ENCODE data around the gene CABP2. TPM values are rescaled to one million over a fixed set of nuclear protein-coding genes. Genes with fewer than 3 reads are reported as not detected.
"Not testable (repeated sequence)": the region's sequence is repeated elsewhere in the genome, so short reads cannot be mapped to it uniquely, and the experiment has no call there.

CABP2 gene
- total RNA-seq, result under 1 TPM in 1 of 8 experiments, not detected in 7; 0.71 TPM

DNA sequence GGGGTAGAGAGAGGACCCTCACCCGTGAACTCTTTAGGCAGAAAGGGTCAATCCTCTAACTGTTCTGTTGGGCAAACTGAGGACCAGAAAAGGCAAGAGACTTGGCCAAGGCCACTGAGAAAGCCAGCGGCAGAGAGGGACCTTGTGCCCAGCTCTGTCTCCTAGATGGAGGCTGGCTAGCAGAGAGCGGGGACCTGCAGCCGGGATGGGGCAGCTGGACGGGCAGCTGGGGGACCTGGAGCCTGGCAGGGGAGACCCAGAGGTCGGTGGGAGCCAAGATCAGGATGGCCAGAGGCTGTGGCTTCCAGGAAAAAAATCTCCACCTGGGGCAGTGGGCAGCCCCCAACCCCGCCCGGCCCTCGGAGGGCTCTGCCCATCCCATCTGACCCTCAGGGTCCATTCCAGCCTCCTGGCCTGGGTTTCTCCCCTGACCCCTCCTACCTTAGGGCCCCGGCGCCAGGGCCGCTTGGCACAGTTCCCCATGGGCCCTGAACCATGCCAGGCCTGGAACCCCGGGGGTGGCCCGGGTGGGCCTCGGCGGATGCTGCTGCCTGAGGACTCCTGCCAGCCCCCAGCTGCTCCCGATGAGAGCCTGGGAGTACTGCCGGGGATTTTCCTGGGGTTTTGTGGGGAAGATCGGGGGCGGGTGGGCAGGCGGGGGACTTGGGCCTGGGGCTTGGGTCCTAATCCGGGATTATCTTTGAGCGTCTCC lies at the start of gene CABP2:
CABP2 (minus strand) TSS at position 603 of the 712 bp plus-strand sequence; CDS start at position 483, 120 bp downstream.
- 20 to 90% (median 90%) methylated on average over 1 to 2 of the region's 23 CpGs; no CpG with 5 or more reads in 7 of the 10 experiments for WGBS, 10 experiments
- no peak within 1 kb of the TSS for H3K4me3 ChIP-seq
- peak within 1 kb of the TSS in 1 of 2 donors; percentile 12 for H3K27ac ChIP-seq
- peaks cover 7 to 19% of the 10 kb centered on the region in 2 donors for H3K4me1 ChIP-seq (replicated peaks in 1 of 2)
- ATAC-seq (replicated peaks in 6 of 8), result no peak
- in situ Hi-C loops (cut with MboI; ENCODE audit: low pct_unique_long_range_greater_than_20kb in 2 of 9, low sequenced_read_pairs in 9 of 9, unreplicated experiment in 9 of 9), result no loop called here

DNA sequence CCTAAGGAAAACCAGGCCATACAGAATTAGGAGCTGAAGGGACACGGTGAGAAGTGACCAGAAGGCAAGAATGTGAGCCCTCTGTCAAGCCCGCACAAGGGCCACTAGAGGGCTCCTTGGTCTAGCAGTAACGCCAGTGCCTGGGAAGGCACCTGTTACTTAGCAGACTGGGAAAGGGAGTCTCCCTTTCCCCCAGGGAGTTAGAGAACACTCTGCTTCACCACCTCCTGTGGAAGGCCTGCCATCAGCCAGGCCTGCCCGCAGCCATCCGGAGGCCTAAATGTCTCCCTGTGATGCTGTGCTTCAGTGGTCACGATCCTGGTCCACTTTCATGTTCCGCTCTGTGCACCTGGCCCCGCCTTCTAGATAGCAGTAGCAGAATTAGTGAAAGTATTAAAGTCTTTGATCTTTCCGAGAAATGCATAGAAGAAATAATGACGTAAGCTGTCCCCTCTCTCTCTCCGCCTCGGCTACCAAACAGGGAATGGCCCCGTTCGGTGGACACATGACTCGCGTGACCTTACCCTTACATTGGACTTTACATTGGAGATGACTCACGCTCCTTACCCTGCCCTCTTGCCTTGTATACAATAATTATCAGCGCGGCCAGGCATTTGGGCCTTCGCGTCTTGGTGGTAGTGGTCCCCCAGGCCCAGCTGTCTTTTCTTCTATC lies 49.6 kb upstream of the CABP2 start:
- peak in 6 of 8 experiments; percentile 33 to 75 (median 47) for ATAC-seq (replicated peaks in 6 of 8)
- 40 to 100% (median 70%) methylated on average over 1 to 18 of the region's 21 CpGs for WGBS, 10 experiments

GRCh38 chr11:67572305-67572704 lies 49.1 kb upstream of the CABP2 start:
- 0 to 90% (median 26%) methylated on average over 1 to 5 of the region's 5 CpGs; no CpG with 5 or more reads in 1 of the 10 experiments for WGBS, 10 experiments
- Histone ChIP-seq H3K27ac (no peak overlapping the region), H3K4me3 (no peak overlapping the region), H3K4me1 (replicated peaks in 1 of 2) (no peaks in the 10 kb centered on the region)
- in situ Hi-C loops (cut with MboI; ENCODE audit: low pct_unique_long_range_greater_than_20kb in 2 of 9, low sequenced_read_pairs in 9 of 9, unreplicated experiment in 9 of 9), result no loop called here
- ATAC-seq (replicated peaks in 6 of 8), result no peak

More for the DNA sequence above, 49.6 kb upstream of the CABP2 start:
- Histone ChIP-seq H3K27ac (no peak overlapping the region), H3K4me1 (replicated peaks in 1 of 2) (no peaks in the 10 kb centered on the region), H3K4me3 (no peak overlapping the region)
- in situ Hi-C loops (cut with MboI; ENCODE audit: low pct_unique_long_range_greater_than_20kb in 2 of 9, low sequenced_read_pairs in 9 of 9, unreplicated experiment in 9 of 9), result no loop called here

- H3K27ac ChIP-seq, result no peak overlapping the region
- H3K4me1 ChIP-seq (replicated peaks in 1 of 2), result no peaks in the 10 kb centered on the region
- in situ Hi-C loops (cut with MboI; ENCODE audit: low pct_unique_long_range_greater_than_20kb in 2 of 9, low sequenced_read_pairs in 9 of 9, unreplicated experiment in 9 of 9), result no loop called here
- no peak overlapping the region for H3K4me3 ChIP-seq
- ATAC-seq (replicated peaks in 6 of 8), result peak in 1 of 8 experiments; percentile 18
- WGBS, 10 experiments, result 20 to 100% (median 73%) methylated on average over 1 to 5 of the region's 6 CpGs; no CpG with 5 or more reads in 3 of the 10 experiments
Measured at GRCh38 chr11:67571443-67571842, 48.2 kb upstream of the CABP2 start.

GRCh38 chr11:67564230-67564629 lies 41.0 kb upstream of the CABP2 start:
- in situ Hi-C loops (cut with MboI; ENCODE audit: low pct_unique_long_range_greater_than_20kb in 2 of 9, low sequenced_read_pairs in 9 of 9, unreplicated experiment in 9 of 9), result no loop called here
- ATAC-seq (replicated peaks in 6 of 8), result no peak
- 67 to 100% (median 83%) methylated on average over 1 to 4 of the region's 4 CpGs; no CpG with 5 or more reads in 2 of the 10 experiments for WGBS, 10 experiments
- H3K4me1 ChIP-seq (replicated peaks in 1 of 2), result peaks cover 8 to 18% of the 10 kb centered on the region in 2 donors
- no peak overlapping the region for H3K27ac ChIP-seq
- no peak overlapping the region for H3K4me3 ChIP-seq

- H3K4me1 ChIP-seq (replicated peaks in 1 of 2), result peaks cover 8 to 18% of the 10 kb centered on the region in 2 donors
- H3K4me3 ChIP-seq; in situ Hi-C loops (cut with MboI; ENCODE audit: low pct_unique_long_range_greater_than_20kb in 2 of 9, low sequenced_read_pairs in 9 of 9, unreplicated experiment in 9 of 9): not testable (repeated sequence)
- peak in 3 of 8 experiments; percentile 36 to 88 (median 46) for ATAC-seq (replicated peaks in 6 of 8)
- peak overlapping the region in 1 of 2 donors; percentile 32 for H3K27ac ChIP-seq
- 0 to 82% (median 77%) methylated on average over 1 to 11 of the region's 11 CpGs; no CpG with 5 or more reads in 2 of the 10 experiments for WGBS, 10 experiments
Measured at GRCh38 chr11:67563705-67564114, 40.5 kb upstream of the CABP2 start.

GRCh38 chr11:67562963-67563704 lies 39.9 kb upstream of the CABP2 start:
- 0 to 100% (median 50%) methylated on average over 1 to 10 of the region's 10 CpGs; no CpG with 5 or more reads in 1 of the 10 experiments for WGBS, 10 experiments
- Histone ChIP-seq H3K4me1 (replicated peaks in 1 of 2) (peaks cover 8 to 18% of the 10 kb centered on the region in 2 donors), H3K27ac (peak overlapping the region in 1 of 2 donors; percentile 32), H3K4me3 (no peak overlapping the region)
- no peak for ATAC-seq (replicated peaks in 6 of 8)
- in situ Hi-C loops (cut with MboI; ENCODE audit: low pct_unique_long_range_greater_than_20kb in 2 of 9, low sequenced_read_pairs in 9 of 9, unreplicated experiment in 9 of 9), result no loop called here

DNA sequence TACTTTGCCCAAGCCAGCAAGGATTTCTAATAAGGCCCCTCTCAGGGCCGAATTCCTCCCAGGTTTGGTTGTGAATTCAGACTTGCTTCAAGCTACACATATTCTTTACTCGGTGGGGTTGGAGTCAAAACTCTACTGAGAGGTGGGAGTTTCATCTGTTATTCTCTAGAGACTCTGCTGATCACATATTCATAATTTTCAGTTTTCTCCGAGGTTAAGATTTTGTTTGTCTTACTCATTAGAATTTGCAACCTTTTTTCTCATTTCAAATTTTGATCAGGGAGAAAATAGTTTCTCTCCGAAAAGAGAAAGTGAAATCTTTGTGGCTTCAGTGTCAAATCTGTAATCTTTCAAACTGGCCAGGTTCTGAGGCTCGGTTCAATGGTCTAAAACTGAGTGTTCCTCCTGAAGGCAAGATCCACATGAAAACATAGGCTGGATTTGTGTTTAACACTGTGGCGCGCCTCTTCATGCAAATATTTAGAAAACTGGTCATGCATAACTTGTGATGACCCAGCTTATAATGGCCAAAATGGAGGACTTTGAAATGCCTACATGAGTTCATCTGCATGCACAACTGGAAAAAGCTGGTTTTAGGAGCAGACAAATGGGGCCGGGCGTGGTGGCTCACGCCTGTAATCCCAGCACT lies 38.8 kb upstream of the CABP2 start:
- in situ Hi-C loops (cut with MboI; ENCODE audit: low pct_unique_long_range_greater_than_20kb in 2 of 9, low sequenced_read_pairs in 9 of 9, unreplicated experiment in 9 of 9), result no loop called here
- peak in 3 of 8 experiments; percentile 81 to 87 (median 82) for ATAC-seq (replicated peaks in 6 of 8)
- 0 to 90% (median 65%) methylated on average over 4 to 9 of the region's 10 CpGs for WGBS, 10 experiments
- no peak overlapping the region for H3K4me3 ChIP-seq
- H3K27ac ChIP-seq, result no peak overlapping the region
- H3K4me1 ChIP-seq (replicated peaks in 1 of 2), result peaks cover 8 to 18% of the 10 kb centered on the region in 2 donors

- H3K4me1 ChIP-seq (replicated peaks in 1 of 2), result peaks cover 5 to 7% of the 10 kb centered on the region in 2 donors
- 41 to 95% (median 91%) methylated on average over 1 to 14 of the region's 19 CpGs for WGBS, 10 experiments
- H3K4me3 ChIP-seq, result no peak overlapping the region
- in situ Hi-C loops (cut with MboI; ENCODE audit: low pct_unique_long_range_greater_than_20kb in 2 of 9, low sequenced_read_pairs in 9 of 9, unreplicated experiment in 9 of 9), result no loop called here
- H3K27ac ChIP-seq, result no peak overlapping the region
- peak in 3 of 8 experiments; percentile 82 to 84 (median 83) for ATAC-seq (replicated peaks in 6 of 8)
Measured at GRCh38 chr11:67558084-67558772, 35.0 kb upstream of the CABP2 start.

DNA sequence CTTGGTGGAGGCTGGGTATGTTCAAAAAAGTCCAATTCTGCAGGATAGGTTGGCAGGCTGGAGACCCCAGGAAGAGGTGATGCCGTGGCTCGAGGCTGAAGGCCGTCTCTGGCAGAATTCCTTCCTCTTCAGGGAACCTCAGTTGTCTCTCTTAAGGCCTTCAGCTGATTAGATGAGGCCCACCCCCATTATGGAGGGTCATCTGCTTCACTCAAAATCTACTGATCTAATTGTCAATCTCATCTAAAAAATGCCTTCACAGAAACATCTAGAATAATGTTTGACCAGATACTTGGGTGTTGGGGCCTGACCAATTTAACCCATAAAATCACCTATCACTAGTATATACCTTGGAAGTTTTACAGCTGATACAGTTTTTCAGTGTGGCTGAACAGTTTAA lies 33.0 kb upstream of the CABP2 start:
- no peak overlapping the region for H3K27ac ChIP-seq
- WGBS, 10 experiments, result 29 to 75% (median 60%) methylated on average over 2 to 3 of the region's 3 CpGs; no CpG with 5 or more reads in 3 of the 10 experiments
- no peak for ATAC-seq (replicated peaks in 6 of 8)
- H3K4me3 ChIP-seq, result no peak overlapping the region
- in situ Hi-C loops (cut with MboI; ENCODE audit: low pct_unique_long_range_greater_than_20kb in 2 of 9, low sequenced_read_pairs in 9 of 9, unreplicated experiment in 9 of 9), result no loop called here
- no peaks in the 10 kb centered on the region for H3K4me1 ChIP-seq (replicated peaks in 1 of 2)

DNA sequence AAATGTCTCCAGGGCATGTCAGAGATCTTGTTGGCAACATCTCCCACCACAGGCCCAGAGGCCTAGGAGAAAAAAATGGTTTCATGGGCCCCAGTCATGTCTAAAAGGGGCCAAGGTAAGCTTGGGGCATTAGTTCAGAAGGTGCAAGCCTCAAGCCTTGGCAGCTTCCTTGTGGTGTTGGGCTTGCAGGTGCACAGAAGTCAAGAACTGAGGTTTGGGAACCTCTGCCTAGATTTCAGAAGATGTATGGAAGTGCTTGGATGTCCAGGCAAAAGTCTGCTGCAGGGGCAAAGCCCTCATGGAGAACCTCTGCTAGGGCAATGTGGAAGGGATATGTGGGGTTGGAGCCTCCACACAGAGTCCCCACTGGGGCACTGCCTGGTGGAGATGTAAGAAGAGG lies 28.5 kb upstream of the CABP2 start:
- H3K4me1 ChIP-seq (replicated peaks in 1 of 2); in situ Hi-C loops (cut with MboI; ENCODE audit: low pct_unique_long_range_greater_than_20kb in 2 of 9, low sequenced_read_pairs in 9 of 9, unreplicated experiment in 9 of 9); H3K4me3 ChIP-seq; H3K27ac ChIP-seq; ATAC-seq (replicated peaks in 6 of 8): not testable (repeated sequence)

DNA sequence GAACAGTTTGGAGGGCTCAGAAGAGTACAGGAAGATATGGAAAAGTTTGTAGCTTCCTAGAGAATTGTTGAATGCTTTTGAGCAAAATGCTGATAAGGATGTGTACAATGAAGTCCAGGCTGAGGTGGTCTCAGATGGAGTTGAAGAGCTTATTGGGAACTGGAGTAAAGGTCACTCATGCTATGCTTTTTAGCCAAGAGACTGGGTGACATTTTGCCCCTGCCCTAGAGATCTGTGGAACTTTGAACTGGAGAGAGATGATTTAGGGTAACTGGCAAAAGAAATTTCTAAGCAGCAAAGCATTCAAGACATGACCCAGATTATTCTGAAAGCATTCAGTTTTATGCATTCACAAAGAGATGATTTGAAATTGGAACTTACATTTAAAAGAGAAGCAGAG lies 27.9 kb upstream of the CABP2 start:
- no peak overlapping the region for H3K27ac ChIP-seq
- no peak overlapping the region for H3K4me3 ChIP-seq
- ATAC-seq (replicated peaks in 6 of 8), result no peak
- H3K4me1 ChIP-seq (replicated peaks in 1 of 2), result no peaks in the 10 kb centered on the region
- in situ Hi-C loops (cut with MboI; ENCODE audit: low pct_unique_long_range_greater_than_20kb in 2 of 9, low sequenced_read_pairs in 9 of 9, unreplicated experiment in 9 of 9), result no loop called here
